ENCODE data around the gene OR6B3. TPM values are rescaled to one million over a fixed set of nuclear protein-coding genes. Genes with fewer than 3 reads are reported as not detected.

Gene OR6B3
- total RNA-seq, 1 experiment from 2014 or later = not detected

DNA sequence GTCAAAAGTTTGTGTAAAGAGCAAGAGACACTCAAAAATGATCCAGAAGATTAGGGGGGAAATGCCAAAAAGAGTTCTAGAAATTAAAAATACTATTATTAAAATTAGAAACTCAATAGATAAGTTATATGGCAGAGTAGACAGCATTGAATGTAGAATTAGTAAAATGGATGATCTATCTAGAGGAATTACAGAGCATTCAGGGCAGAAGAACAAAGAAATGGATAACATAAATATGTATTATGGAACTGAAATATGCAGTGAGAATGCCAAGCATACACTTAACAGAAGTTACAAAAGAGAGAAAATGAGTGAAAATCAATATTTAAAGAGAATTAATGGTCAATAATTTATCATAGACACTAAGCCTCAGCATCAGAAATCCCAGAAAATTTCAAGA is 33.2 kb upstream of the OR6B3 start:
- Histone ChIP-seq H3K4me1 (ENCODE audit: control insufficient read depth, insufficient read depth, low read length) (no peaks in the 10 kb centered on the region), H3K27ac (ENCODE audit: low read length) (no peak overlapping the region), H3K4me3 (ENCODE audit: low read depth in 2 of 2, low read length in 2 of 2) (no peak overlapping the region), H3K9me3 (ENCODE audit: control insufficient read depth, insufficient read depth, low read depth, low read length) (peaks cover 18% of the 10 kb centered on the region), H3K27me3 (ENCODE audit: control insufficient read depth, insufficient read depth, low read length) (peaks cover 8% of the 10 kb centered on the region), H3K36me3 (ENCODE audit: control insufficient read depth, insufficient read depth, low read length) (no peaks in the 10 kb centered on the region; the same call in 1 of the 2 replicates)
- in situ Hi-C loops (cut with HindIII; ENCODE audit: low pct_unique_long_range_greater_than_20kb, low sequenced_read_pairs) = no loop called here
- TF ChIP-seq TCF7L2 (IDR thresholded peaks at IDR 0.05; ENCODE audit: low read depth, low read length) = no peak
- no peak for TF ChIP-seq SIN3A (IDR thresholded peaks at IDR 0.05; ENCODE audit: borderline replicate concordance, insufficient read depth, low read depth, low read length)
- TF ChIP-seq, protein P1, sequence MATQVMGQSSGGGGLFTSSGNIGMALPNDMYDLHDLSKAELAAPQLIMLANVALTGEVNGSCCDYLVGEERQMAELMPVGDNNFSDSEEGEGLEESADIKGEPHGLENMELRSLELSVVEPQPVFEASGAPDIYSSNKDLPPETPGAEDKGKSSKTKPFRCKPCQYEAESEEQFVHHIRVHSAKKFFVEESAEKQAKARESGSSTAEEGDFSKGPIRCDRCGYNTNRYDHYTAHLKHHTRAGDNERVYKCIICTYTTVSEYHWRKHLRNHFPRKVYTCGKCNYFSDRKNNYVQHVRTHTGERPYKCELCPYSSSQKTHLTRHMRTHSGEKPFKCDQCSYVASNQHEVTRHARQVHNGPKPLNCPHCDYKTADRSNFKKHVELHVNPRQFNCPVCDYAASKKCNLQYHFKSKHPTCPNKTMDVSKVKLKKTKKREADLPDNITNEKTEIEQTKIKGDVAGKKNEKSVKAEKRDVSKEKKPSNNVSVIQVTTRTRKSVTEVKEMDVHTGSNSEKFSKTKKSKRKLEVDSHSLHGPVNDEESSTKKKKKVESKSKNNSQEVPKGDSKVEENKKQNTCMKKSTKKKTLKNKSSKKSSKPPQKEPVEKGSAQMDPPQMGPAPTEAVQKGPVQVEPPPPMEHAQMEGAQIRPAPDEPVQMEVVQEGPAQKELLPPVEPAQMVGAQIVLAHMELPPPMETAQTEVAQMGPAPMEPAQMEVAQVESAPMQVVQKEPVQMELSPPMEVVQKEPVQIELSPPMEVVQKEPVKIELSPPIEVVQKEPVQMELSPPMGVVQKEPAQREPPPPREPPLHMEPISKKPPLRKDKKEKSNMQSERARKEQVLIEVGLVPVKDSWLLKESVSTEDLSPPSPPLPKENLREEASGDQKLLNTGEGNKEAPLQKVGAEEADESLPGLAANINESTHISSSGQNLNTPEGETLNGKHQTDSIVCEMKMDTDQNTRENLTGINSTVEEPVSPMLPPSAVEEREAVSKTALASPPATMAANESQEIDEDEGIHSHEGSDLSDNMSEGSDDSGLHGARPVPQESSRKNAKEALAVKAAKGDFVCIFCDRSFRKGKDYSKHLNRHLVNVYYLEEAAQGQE (IDR thresholded peaks at IDR 0.05; ENCODE audit: insufficient read depth in 1 of 2, low read depth in 2 of 2, low read length in 1 of 2) = no peak
- no peak for TF ChIP-seq POLR2AphosphoS5 (IDR thresholded peaks at IDR 0.05; ENCODE audit: low read depth, low read length)
- TF ChIP-seq, protein P2, sequence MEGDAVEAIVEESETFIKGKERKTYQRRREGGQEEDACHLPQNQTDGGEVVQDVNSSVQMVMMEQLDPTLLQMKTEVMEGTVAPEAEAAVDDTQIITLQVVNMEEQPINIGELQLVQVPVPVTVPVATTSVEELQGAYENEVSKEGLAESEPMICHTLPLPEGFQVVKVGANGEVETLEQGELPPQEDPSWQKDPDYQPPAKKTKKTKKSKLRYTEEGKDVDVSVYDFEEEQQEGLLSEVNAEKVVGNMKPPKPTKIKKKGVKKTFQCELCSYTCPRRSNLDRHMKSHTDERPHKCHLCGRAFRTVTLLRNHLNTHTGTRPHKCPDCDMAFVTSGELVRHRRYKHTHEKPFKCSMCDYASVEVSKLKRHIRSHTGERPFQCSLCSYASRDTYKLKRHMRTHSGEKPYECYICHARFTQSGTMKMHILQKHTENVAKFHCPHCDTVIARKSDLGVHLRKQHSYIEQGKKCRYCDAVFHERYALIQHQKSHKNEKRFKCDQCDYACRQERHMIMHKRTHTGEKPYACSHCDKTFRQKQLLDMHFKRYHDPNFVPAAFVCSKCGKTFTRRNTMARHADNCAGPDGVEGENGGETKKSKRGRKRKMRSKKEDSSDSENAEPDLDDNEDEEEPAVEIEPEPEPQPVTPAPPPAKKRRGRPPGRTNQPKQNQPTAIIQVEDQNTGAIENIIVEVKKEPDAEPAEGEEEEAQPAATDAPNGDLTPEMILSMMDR (IDR thresholded peaks at IDR 0.05) = no peak
- BruUV-seq (replicated peaks) = no TSS peak
- POLR2A ChIA-PET = no interaction called here
- ATAC-seq (no peak), DNase-seq (ENCODE audit: low read depth, low spot score) (no peak)
- intact Hi-C loops (cut with micrococcal nuclease; ENCODE audit: unreplicated experiment) = no loop called here
- CTCF ChIA-PET = no interaction called here

DNA sequence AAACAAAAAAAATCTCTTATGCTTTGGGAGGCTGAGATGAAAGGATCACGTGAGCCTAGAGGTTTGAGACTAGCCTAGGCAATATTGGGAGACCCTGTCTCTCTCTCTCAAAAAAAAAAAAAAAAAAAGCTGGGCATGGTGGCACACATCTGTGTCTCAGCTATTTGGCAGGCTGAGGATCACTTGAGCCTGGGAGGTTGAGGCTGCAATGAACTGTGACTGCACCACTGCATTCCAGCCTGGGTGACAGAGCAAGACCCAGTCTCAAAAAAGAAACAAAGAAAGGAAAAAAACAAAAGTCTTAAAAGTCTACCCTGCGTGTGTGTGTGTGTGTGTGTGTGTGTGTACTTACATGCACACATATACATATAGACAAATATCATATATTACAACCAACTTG is 25.3 kb upstream of the OR6B3 start:
- H3K27ac ChIP-seq (ENCODE audit: low read length) = no peak overlapping the region
- in situ Hi-C loops (cut with HindIII; ENCODE audit: low pct_unique_long_range_greater_than_20kb, low sequenced_read_pairs) (no loop called here), intact Hi-C loops (cut with micrococcal nuclease; ENCODE audit: unreplicated experiment) (no loop called here)
- no peaks in the 10 kb centered on the region for H3K4me1 ChIP-seq (ENCODE audit: control insufficient read depth, insufficient read depth, low read length)
- ATAC-seq (no peak), DNase-seq (ENCODE audit: low read depth, low spot score) (no peak)
- H3K27me3 ChIP-seq (ENCODE audit: control insufficient read depth, insufficient read depth, low read length) = peaks cover 8% of the 10 kb centered on the region
- no peak overlapping the region for H3K4me3 ChIP-seq (ENCODE audit: low read depth in 2 of 2, low read length in 2 of 2)
- peaks cover 18% of the 10 kb centered on the region for H3K9me3 ChIP-seq (ENCODE audit: control insufficient read depth, insufficient read depth, low read depth, low read length)
- BruUV-seq (replicated peaks) = no TSS peak
- TF ChIP-seq SIN3A (IDR thresholded peaks at IDR 0.05; ENCODE audit: borderline replicate concordance, insufficient read depth, low read depth, low read length) = no peak
- TF ChIP-seq, protein P2 (IDR thresholded peaks at IDR 0.05) = no peak
- no peak for TF ChIP-seq TCF7L2 (IDR thresholded peaks at IDR 0.05; ENCODE audit: low read depth, low read length)
- TF ChIP-seq, protein P1 (IDR thresholded peaks at IDR 0.05; ENCODE audit: insufficient read depth in 1 of 2, low read depth in 2 of 2, low read length in 1 of 2) = no peak
- CTCF ChIA-PET = no interaction called here
- H3K36me3 ChIP-seq (ENCODE audit: control insufficient read depth, insufficient read depth, low read length) = no peaks in the 10 kb centered on the region
- POLR2A ChIA-PET = interaction anchor here (0.7 kb wide), 1 partner anchor 1085 kb away, joined by 5 read pairs; no protein-coding TSS in a partner anchor

Data from Panc1 (cell line).